ENCODE results near the gene METTL2B. TPM values are rescaled to one million over a fixed set of nuclear protein-coding genes. Genes with fewer than 3 reads are reported as not detected.
A peak's percentile ranks its signal among the peaks of the same experiment; 100 is the strongest.
"Not testable (repeated sequence)": the region's sequence is repeated elsewhere in the genome, so short reads cannot be mapped to it uniquely, and the experiment has no call there.

Gene METTL2B
- total RNA-seq (2021; fragmentation: NEBNext Ultra II Directional; extraction: Animal tissue kit (Norgen Biotek cat#: 25700)) (42.6 and 43.5 TPM in 2 replicates), polyA plus RNA-seq (2011; rRNA removed) (13.1 and 14.6 TPM in 2 replicates), polyA minus RNA-seq (2011; rRNA and poly(A)+ RNA removed) (28.7 and 29.5 TPM in 2 replicates)
- polyA plus RNA-seq (2011; cell fraction: cytosol; rRNA removed) = 21.6 TPM
- 15.4 TPM for polyA plus RNA-seq (2011; cell fraction: nucleus; rRNA removed)
- 19.3 to 28.0 TPM (median 23.9 TPM) in 4 replicates for polyA plus RNA-seq (2012, experiment 1 of 2)
- polyA plus RNA-seq (2012, experiment 2 of 2) = 17.5 TPM
- polyA plus RNA-seq (2013, experiment 1 of 2) = 27.8 TPM
- 32.9 TPM for polyA plus RNA-seq (2013, experiment 2 of 2)
- 17.7 TPM for polyA minus RNA-seq (2011; cell fraction: cytosol; rRNA and poly(A)+ RNA removed)
- 43.8 TPM for polyA minus RNA-seq (2011; cell fraction: nucleus; rRNA and poly(A)+ RNA removed)
- long read RNA-seq, experiment 1, partial matches to known transcripts = 1 of 9 reads
- long read RNA-seq, experiment 1, other reads (novel, unspliced or antisense) = 5 of 9 reads
- long read RNA-seq, experiment 2, transcript METTL2B-201 (9 exons, 2,182 nt) = major isoform, 17 of 28 reads
- long read RNA-seq, experiment 2, partial matches to known transcripts = 5 of 28 reads
- long read RNA-seq, experiment 2, other reads (novel, unspliced or antisense) = 5 of 28 reads

DNA sequence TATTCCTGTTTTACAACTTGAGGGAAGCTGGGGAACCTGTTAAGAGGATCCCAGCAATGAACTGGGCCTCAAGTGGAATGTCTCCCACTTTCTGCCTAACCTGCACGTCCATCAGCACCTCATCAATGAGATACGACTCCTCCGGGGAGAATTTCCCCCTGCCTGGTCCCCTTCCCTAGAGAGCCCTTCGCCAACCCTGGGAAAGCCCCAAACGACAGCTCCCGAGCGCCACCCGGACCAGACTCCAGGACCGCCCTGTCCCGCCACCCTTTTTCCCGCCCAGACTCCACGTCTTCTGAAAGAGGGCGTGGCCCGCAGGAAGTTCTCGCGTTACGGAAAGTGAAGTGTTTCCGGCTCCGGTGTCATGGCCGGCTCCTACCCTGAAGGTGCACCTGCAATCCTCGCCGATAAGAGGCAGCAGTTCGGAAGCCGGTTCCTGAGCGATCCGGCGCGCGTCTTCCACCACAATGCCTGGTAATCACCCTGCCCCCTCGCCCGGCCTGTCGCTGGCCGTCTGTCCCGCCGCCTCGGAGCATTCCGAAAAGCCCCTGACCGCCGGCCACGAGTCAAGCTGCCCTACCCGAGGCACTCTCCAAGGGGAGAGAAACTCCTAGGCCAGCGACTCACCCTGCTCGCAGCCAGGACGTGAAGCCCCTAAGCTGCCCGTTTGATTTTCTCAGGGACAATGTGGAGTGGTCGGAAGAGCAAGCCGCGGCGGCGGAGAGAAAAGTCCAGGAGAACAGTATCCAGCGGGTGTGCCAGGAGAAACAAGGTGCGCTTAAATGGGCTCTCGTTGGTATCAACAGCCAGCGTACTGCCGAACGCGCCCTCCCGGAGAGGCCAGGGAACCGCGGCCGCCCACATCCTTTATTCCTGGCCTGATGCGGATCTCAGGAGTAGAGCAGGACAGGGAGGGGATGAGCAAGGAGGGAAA, at the start of gene METTL2B:
Gene METTL2B, plus strand, starts transcription at position 347 of the 934 bp plus-strand sequence. Its CDS starts 18 bp downstream, at position 365.
- peak; percentile 84 to 93 for DNase-seq (ENCODE audit: low read depth in 1 of 2, low spot score in 2 of 2)
- not testable (repeated sequence) for H2BK20ac ChIP-seq (ENCODE audit: low read length); H2AK5ac ChIP-seq (ENCODE audit: low read depth, low read length); H3K23me2 ChIP-seq (ENCODE audit: low read depth, low read length); H4K20me1 ChIP-seq (replicated peaks in 1 of 2; ENCODE audit: control insufficient read depth in 1 of 2, insufficient read depth in 2 of 2, low read length in 2 of 2); H2BK120ac ChIP-seq (replicated peaks; ENCODE audit: low read depth, low read length); H4K91ac ChIP-seq (replicated peaks; ENCODE audit: insufficient read length, low read length); FAIRE-seq; H2BK15ac ChIP-seq (ENCODE audit: low read length); H3K79me1 ChIP-seq (ENCODE audit: low read depth, low read length); H3K4ac ChIP-seq (replicated peaks; ENCODE audit: insufficient read length, low read depth, low read length); H2BK5ac ChIP-seq (ENCODE audit: low read depth, low read length); H3K14ac ChIP-seq (ENCODE audit: insufficient read length); H3K23ac ChIP-seq (ENCODE audit: insufficient read length); H3K9me3 ChIP-seq (ENCODE audit: insufficient read depth in 2 of 2, low read depth in 1 of 2, low read length in 1 of 2); H3K4me1 ChIP-seq (replicated peaks in 1 of 4; ENCODE audit: control insufficient read depth in 3 of 4, insufficient read depth in 4 of 4, low read length in 3 of 4); H3K56ac ChIP-seq (replicated peaks; ENCODE audit: insufficient read length, low read depth, low read length); H3K27me3 ChIP-seq (replicated peaks in 1 of 4; ENCODE audit: control insufficient read depth in 3 of 4, extremely low read depth in 1 of 4, insufficient read depth in 3 of 4, low read length in 3 of 4)
- H3K9ac ChIP-seq (replicated peaks in 1 of 4; ENCODE audit: extremely low read depth in 1 of 4, low read depth in 3 of 4, low read length in 3 of 4) = peak within 1 kb of the TSS; percentile 82 to 94 (median 89)
- ChIA-PET CTCF (ENCODE audit: partially characterized antibody) (interaction anchor here (0.7 to 6.1 kb wide), 6 partner anchors 9 to 88 kb away, joined by 3 to 74 read pairs (median 6); no protein-coding TSS in a partner anchor), POLR2A (ENCODE audit: partially characterized antibody) (interaction anchor here (0.6 to 1.9 kb wide), 8 partner anchors 15 to 386 kb away, joined by 3 to 4 read pairs (median 3); partner anchors contain the start of gene ATP6V1F)
- 0 out of 2 replicates have a peak within 1 kb of the TSS, but pooled peaks have one; percentile 17 for H2BK12ac ChIP-seq (ENCODE audit: low read depth, low read length)
- H3K79me2 ChIP-seq (ENCODE audit: control insufficient read depth in 1 of 2, insufficient read depth in 2 of 2, low read length in 2 of 2) = peaks cover 0 to 24% of the 10 kb centered on the region in 2 experiments; a peak in 2 of 4 replicates
- H3K18ac ChIP-seq (ENCODE audit: extremely low read depth, low read length) = peak within 1 kb of the TSS; percentile 71
- peak within 1 kb of the TSS; percentile 98 for H2AFZ ChIP-seq (ENCODE audit: low read length)
- WGBS, 2 experiments (ENCODE audit: extremely low coverage in 1 of 2, insufficient coverage in 1 of 2, insufficient read length in 1 of 2, insufficient replicate concordance in 2 of 2, low coverage in 1 of 2, low lambda C conversion rate in 2 of 2, missing lambda C conversion rate in 1 of 2) = 1% methylated on average over 55 of the region's 62 CpGs; no CpG with 5 or more reads in 1 of the 2 experiments
- H3K27ac ChIP-seq (ENCODE audit: low read depth, low read length) = peak within 1 kb of the TSS; percentile 94
- peak within 1 kb of the TSS; percentile 33 for H4K5ac ChIP-seq (ENCODE audit: insufficient read length, low read depth, low read length)
- H4K8ac ChIP-seq (ENCODE audit: extremely low read depth, insufficient read depth, low read length) = peak within 1 kb of the TSS; percentile 81
- peak within 1 kb of the TSS; percentile 84 to 85 for H3K4me2 ChIP-seq (ENCODE audit: insufficient read depth in 1 of 2, low read depth in 2 of 2, low read length in 2 of 2)
- peaks cover 0 to 24% (median 7%) of the 10 kb centered on the region in 4 experiments; a peak in 5 of 8 replicates for H3K36me3 ChIP-seq (ENCODE audit: control insufficient read depth in 2 of 4, insufficient read depth in 4 of 4, low read length in 3 of 4)
- H3K4me3 ChIP-seq (ENCODE audit: extremely low read depth in 1 of 4, insufficient read depth in 2 of 4, low read depth in 3 of 4, low read length in 4 of 4) = peak within 1 kb of the TSS; percentile 76 to 87 (median 79)
- TF ChIP-seq POLR2AphosphoS5 (IDR thresholded peaks at IDR 0.05; ENCODE audit: low read depth, low read length) (peak; percentile 82), CREB1 (IDR thresholded peaks at IDR 0.05) (peak; percentile 59; the same call in 1 of the 2 replicates), SIN3A (conservative IDR thresholded peaks at IDR 0.05 in 1 of 2, IDR thresholded peaks at IDR 0.05 in 1 of 2; ENCODE audit: low read depth in 1 of 2, low read length in 2 of 2) (peak in 1 of 2 experiments; percentile 84; a peak in 2 of 4 replicates), KDM5A (IDR thresholded peaks at IDR 0.05; ENCODE audit: low read length) (peak; percentile 86), KDM4A (IDR thresholded peaks at IDR 0.05; ENCODE audit: low read depth, low read length, severe bottlenecking) (peak; percentile 49)
- TF ChIP-seq, protein P1, sequence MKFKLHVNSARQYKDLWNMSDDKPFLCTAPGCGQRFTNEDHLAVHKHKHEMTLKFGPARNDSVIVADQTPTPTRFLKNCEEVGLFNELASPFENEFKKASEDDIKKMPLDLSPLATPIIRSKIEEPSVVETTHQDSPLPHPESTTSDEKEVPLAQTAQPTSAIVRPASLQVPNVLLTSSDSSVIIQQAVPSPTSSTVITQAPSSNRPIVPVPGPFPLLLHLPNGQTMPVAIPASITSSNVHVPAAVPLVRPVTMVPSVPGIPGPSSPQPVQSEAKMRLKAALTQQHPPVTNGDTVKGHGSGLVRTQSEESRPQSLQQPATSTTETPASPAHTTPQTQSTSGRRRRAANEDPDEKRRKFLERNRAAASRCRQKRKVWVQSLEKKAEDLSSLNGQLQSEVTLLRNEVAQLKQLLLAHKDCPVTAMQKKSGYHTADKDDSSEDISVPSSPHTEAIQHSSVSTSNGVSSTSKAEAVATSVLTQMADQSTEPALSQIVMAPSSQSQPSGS (IDR thresholded peaks at IDR 0.05; ENCODE audit: low read length) = peak; percentile 68; the same call in 1 of the 2 replicates
